Ramos (cell line): Measurements from ENCODE around the gene PEMT.

Experiments used
- in situ Hi-C: fragments of 300-500 bp; cut with MboI; formaldehyde crosslinking; loops from one replicate; pipeline ENCODE4 v1.14.3; 2022; ENCODE audit warnings: low sequenced_read_pairs; ENCODE audit not compliant: unreplicated experiment

PEMT gene

GRCh38 chr17:17539591-17539990 lies 51.9 kb downstream of the PEMT start:
- in situ Hi-C loops, result no loop called here

DNA sequence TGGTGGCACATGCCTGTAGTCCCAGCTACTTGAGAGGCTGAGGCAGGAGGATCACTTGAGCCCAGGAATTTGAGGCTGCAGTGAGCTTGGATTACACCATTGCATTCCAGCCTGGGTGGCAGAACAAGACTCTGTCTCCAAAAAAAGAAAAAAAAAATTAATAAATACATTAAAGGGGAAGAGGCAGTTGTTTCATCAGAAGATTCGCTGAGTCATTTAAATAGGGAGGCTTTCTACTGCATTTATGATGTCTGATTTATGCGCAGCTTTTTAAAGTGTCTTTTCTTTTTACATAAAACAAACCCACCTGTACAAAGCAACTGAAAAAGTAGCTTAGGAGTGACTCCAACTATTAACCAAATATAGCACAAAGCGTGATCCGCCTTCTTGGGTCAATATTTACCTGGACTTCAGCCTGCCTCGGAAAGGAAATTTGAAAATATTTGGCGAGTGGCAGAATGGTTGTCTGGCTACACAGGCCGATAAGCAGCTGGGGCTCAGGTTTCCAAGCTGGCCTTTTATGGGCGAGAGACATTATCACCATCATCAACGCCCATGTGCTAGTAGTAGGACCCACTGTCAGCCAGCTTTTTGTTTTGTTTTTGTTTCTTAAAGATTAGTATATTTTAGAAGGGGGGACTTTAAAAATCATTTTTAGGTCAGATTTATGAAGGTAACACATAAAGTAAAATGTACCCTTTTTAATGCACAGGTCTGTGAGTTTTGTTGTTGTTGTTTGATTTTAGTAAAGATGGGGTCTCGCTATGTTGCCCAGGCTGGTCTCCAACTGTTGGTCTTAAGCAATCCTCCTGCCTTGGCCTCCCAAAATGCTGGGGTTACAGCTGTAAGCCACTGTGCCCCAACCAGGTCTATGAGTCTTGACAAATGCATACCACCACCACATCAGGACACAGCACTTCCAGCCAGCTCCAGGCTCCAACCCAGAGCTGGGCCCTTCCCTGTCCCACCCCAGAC lies 52.8 kb downstream of the PEMT start:
- in situ Hi-C loops, result no loop called here

DNA sequence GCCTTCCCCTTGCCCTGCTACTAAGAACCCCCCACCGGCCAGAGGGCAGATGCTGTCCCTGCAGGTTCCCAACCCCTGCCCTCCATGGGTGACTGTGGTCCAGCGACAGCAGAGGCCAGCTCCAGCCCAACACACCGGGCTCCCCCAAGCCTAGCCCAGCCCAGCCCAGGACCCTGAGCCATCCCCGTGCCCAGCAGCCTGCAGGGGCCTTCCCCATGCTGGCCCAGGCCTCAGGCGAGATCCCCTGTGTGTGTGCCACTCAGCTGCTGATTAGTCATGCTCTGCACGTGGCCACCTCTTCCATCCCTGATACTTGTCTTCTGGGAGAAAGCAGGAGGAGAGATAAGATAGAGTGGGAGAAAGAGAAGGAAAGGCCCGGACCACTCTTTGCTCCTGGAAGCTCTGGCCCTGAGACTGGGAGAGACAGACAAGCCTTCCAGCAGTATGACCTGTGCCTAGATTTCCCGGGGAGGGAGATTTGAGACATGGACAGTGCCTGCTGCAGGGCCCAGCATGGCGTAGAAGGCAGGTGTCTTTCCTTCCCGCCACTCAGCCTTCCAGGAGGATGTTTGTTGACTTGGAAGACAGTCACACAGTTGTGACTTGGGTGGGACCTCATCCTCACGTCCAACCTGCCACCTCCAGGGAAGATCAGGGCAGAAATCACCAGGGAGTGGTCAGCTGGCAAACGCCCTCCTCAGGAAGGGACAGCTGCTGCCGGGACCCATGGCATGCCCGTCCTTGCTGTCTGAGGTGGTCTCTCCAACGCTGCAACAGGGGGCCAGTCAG lies 54.0 kb downstream of the PEMT start:
- in situ Hi-C loops, result no loop called here

DNA sequence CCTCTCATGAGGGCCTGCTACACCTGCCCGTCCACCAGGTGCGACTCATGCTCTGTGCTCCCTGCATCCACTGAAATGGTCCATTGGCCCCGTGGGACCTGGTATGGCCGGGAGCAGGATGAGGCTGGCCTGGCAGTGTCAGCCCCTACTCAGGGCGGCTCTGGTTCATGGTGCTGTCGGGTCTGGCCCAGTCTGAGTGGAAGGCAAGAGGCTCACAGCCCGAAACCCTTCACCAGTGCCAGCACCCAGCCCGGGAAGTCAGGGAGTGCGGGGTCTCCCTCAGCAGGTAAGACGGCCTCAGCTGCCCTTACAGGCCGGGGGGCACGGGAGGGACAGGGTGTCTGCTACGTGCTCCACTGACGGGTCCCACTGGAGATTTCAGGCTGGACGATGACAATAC lies 54.8 kb downstream of the PEMT start:
- in situ Hi-C loops, result no loop called here

- in situ Hi-C loops, result no loop called here
Measured at GRCh38 chr17:17535957-17536356, 55.6 kb downstream of the PEMT start.

- in situ Hi-C loops, result no loop called here
Measured at GRCh38 chr17:17533901-17534441, 57.5 kb downstream of the PEMT start.

DNA sequence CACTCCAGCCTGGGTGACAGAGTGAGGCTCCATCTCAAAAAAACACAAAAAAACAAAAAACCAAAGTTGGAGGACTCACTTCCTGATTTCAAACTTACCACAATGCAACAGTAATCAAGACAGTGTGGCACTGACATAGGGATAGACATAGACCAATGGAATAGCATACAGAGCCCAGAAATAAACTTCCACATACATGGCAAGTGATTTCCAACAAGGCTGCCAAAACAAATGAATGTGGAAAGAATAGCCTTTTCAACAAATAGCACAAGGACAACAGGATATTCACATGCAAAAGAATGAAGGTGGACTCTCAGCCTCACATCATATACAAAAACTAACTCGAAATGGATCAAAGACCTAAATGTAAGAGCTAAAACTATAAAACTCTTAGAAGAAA lies 58.5 kb downstream of the PEMT start:
- in situ Hi-C loops, result no loop called here

DNA sequence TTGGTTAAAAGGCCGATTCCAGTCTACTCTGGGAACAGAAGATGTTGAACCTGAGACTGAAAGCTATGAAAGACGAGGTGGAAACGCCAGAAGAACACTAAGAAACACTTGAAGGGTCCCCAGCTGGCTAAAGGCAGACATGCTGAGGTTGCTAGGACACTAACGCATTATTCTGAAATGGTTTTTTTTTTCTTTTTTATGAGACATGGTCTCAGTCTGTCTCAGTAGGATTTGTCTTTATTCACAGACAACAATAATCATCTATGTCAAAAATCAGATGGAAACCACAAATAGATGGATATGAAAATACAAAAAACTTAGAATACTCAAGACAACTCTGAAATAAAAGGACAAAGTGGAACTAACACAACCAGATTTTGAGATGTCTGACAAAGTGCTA lies 60.4 kb downstream of the PEMT start:
- in situ Hi-C loops, result no loop called here

DNA sequence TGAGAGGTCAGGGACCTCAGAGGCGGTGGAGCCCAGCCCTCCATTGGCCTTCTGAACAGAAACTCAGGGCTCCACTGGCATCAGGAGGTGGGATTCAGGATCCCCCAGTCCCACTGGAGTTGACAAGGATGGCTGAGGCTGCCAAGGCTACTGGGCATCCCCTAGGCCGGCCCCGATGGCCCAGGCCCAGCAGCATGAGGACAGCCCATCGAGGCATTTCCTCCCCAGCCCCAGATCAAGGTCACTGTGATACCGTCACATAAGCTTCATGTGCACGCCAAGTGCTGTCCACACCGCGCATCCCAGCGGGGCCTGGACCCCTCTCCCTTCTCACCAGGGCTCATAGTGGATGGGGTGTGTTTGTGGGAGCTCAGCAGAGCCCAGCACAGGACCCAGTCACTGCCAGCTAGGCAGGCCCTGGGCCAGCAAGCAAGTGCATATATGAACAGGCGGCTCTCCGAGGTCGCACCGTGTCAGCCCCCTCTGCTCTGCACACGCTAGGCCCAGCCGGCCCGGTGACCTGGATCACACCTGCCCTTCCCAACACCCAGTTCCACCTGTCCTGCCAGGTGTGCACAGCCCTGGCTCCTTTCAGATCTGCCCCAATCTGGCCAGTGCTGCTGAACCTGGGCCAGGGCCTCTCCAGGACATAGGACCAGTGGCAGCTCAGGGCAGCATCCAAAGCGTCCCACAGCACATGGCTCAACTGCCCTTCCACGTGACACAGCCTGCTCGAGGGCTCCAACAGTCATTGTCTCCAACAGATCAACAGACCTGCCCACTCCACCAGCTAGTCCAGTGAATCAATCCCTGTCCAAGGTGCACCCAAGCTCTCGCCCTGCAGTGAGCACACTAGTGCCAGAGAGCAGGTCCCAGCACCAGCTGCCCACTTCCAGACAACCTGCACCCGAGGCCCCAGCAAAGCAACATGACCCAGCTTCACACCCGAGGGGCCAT lies 62.5 kb downstream of the PEMT start:
- in situ Hi-C loops, result no loop called here

GRCh38 chr17:17527956-17528500 lies 63.5 kb downstream of the PEMT start:
- in situ Hi-C loops, result no loop called here

DNA sequence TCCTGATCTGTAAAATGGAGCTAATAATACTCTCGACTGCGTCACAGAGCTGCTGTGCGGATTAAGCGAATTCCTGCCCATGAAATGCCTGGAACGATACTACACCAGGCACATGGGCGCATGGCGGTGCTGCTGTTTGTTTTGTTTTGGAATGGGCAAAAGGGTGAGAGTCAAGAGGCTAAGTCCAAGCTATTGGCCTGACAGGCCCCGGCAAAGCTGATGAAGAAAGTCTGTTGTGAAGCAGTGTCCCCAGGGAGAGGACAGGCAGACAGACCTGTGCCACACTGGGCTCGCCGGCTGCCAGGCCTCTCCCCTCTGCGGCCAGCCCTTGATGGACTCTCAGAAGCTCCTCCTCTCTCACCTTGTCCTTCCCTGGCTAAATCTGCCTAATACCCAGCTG lies 64.0 kb downstream of the PEMT start:
- in situ Hi-C loops, result no loop called here

DNA sequence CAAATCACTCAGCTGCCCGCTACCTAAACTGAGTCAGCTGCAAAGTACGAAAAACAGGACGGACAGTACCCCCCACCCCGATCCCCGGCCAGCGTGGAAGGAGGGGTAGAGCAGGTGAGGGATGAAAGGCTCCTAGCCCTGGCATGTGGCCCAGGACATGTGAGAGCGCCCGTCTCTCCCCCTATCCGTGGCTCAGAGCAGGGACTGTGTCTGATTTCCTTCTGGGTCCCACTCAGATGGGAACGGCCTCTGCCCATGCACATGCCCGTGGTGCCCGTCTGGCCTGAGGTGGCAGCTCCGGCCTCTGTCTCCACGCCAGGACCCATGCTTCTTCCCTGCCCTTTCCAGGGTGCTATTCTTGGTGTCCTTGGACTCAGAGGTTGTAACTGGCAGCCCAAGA lies 65.1 kb downstream of the PEMT start:
- in situ Hi-C loops, result no loop called here

GRCh38 chr17:17525956-17526355 lies 65.6 kb downstream of the PEMT start:
- in situ Hi-C loops, result no loop called here

DNA sequence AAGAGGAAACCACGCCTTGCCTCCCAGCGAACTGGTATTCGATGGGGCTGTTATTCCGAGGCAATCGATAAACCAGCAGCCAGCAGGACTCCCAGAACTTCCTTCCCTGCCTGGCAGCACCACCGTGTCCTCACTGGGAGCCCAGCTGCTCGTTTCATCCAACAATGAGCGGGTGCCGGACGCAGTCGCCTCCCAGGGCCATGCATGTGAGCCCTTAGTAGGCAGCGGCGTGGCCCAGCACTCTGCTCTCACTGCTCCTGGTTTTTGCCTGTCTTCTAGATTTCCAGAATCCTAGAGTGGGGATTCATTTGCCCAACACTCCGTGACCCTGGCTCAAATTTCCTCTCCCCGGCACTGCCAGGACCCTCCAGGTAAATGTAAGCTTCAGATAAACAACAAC lies 66.2 kb downstream of the PEMT start:
- in situ Hi-C loops, result no loop called here

DNA sequence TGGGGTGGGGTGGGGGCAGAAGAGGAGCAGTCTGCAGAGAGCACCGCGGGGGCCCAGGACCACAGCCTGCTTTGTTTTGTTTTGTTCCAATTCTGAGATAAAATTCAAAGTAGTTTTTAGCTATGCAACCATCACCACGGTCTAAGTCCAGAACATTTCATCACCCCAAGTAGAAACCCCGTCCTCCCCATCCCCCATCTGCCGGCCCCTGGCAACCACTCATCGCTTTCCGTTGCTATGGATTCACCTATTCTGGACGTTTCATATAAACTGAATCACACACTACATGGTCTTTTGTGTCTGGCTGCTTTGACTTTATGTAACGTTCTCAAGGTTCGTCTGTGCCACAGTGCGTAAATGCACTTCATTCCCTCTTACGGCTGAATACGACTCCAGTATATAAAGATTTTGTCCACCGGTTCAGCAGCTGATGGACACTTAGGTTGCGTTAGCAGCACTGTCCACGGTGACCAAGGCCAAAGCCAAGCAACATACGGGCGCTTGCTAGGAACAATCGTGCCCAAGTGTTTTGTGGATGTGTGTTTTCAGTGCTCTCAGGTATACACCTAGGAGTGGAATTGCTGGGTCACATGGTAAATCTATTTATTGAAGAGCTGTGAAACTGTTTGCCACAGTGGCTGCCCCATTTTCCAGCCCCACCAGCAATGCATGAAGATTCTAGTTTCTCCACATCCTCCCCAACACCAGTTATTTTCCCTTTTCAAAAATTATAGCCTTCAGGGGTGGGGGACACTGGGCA lies 67.6 kb downstream of the PEMT start:
- in situ Hi-C loops, result no loop called here

GRCh38 chr17:17523001-17523730 lies 68.3 kb downstream of the PEMT start:
- in situ Hi-C loops, result no loop called here

- in situ Hi-C loops, result no loop called here
Measured at GRCh38 chr17:17520599-17521232, 70.8 kb downstream of the PEMT start.

GRCh38 chr17:17519886-17520285 lies 71.6 kb downstream of the PEMT start:
- in situ Hi-C loops, result no loop called here
